NCI-H2196 (cell line): ENCODE measurements around the gene RPS6KA4.

ENCODE experiments used
- DNase-seq: peaks from one replicate; lab custom pipeline; 2025; ENCODE audit not compliant: unreplicated experiment; lab: John Stamatoyannopoulos, UW

The RPS6KA4 gene

DNA sequence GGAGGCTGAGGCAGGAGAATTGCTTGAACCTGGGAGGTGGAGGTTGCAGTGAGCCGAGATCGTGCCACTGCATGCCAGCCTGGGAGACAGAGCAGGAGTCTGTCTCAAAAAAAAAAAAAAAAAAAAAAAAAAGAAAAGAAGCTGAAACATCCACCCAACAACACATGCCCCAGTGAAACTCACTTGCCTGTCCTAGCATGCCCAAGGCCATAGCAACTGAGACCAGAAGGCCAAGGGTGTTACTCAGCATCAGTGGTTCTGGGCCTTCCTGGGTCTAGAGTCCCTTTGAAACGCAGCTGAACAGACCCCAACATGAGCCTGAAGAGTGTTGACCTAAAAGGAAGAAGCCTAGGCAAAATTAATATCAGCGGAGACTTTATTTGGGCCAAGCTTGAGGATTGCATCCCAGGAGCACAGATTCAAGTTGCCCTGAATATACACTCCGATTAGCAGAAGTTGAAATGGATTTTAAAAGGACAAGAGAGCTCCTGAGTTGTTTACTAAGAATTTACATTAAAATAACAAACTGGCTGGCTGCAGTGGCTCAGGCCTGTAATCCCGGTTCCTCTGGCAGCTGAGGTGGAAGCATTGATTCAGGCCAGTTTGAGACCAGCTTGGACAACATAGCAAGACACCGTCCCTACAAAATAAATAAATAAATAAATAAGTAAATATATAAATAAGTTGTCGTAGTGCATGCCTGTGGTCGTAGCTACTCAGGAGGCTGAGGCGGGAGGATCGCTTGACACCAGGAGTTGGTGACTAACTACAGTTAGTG lies 34.1 kb upstream of the RPS6KA4 start:
- no peak for DNase-seq

DNA sequence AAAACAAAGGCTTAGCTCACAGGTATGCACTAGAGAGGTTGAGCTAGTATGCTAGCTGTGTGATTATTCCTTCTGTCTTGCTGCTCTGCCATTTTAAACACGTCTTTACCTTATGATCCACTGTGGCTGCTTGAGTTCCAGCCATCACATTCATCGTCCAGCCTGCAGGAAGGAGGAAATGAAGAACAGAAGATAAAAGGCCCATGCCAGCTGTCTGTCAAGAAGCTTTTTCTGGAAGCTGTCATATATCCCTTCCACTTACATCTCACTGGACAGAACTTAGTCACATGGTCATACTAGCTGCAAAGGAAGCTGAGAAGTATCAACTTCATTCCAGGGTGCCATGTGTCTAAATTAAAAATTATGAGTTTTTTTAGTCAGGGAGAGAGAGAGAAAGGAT lies 31.6 kb upstream of the RPS6KA4 start:
- DNase-seq = no peak

DNA sequence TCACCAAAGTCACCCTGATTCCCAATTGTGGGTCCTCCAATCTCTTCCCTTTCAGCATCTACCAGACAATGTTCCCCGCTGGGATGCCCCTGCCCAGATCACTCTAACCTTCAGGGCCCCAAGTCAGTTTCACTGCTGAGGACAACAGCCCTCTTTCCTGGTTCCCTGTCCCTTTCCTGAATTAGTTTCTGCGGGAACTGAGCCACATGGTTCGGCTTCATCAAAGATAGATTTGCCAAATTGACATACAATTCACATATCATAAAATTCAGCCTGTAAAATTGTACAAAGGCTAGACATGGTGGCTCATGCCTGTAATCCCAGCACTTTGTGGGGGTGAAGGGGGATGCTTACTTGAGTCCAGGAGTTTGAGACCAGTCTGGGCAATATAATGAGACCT lies 31.0 kb upstream of the RPS6KA4 start:
- DNase-seq = no peak

DNA sequence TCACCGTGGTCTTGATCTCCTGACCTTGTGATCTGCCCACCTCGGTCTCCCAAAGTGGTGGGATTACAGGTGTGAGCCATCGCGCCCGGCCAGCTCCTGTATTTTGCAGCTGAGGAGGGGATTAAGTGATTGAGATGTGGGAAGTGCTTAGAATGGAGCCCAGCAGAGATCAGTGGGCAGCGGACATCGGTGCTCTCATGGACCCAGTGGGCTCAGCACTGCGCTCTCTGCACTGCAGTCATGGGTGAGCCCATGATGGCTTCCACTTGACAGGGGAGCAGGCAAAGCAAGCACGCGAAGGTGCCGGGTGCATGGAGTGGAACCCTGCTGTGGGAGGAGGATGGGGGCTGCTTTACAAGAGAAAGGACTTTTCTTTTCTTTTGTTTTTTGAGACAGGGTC lies 28.1 kb upstream of the RPS6KA4 start:
- no peak for DNase-seq

DNA sequence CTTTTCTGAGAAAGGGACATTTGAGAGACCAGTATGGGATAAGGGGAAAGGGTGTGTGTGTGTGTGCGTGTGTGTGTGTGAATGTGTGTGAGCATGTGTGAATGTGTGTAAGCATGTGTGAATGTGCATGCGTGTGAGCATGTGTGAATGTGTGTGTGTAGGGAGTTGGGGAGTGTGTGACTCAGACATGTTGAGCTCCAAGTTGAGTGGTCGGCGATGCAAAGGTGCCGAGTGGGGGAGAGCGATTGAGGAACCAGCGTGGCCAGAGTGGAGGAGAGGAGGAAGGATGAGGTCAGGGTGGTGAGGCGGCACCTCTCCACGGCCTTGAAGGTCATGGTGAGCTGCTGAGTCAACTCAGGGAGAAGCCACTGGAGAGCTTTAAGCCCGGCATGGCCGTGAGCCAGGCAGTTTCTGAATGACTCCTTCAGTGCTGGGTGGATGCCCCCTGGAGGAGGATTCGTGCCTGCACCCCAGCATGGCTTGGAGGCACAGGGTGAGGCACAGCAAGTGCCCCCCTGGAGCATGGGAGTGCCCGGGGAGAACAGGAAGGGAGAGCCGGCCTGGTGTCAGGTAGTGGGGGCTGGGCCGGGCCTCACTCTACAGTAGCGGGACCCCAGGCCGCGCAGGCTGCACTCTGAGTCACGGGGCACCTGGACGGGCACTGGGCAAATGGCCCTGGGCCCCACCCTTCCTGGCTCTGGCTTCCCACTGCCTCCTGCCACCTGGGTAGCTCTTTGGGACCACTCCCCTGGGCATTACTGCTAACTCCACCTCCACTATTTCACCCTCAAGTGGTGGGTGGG lies 27.2 kb upstream of the RPS6KA4 start:
- peak; percentile 88 for DNase-seq

DNA sequence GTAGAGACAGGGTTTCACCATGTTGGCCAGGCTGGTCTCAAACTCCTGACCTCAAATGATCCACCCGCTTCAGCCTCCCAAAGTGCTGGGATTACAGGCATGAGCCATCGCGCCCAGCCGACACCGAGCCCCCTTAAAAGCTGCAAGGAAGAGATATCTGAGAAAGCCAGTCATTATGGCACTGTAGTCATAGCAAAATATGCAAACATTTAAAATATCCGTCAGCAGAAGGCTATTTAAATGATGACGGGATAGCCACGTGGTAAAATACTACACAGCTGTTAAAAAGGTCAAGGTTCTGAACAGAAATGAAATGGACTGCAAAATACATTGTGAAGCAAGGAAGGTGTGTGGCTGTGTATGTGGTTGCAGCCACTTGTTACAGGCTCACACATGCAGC lies 25.4 kb upstream of the RPS6KA4 start:
- DNase-seq = no peak

DNA sequence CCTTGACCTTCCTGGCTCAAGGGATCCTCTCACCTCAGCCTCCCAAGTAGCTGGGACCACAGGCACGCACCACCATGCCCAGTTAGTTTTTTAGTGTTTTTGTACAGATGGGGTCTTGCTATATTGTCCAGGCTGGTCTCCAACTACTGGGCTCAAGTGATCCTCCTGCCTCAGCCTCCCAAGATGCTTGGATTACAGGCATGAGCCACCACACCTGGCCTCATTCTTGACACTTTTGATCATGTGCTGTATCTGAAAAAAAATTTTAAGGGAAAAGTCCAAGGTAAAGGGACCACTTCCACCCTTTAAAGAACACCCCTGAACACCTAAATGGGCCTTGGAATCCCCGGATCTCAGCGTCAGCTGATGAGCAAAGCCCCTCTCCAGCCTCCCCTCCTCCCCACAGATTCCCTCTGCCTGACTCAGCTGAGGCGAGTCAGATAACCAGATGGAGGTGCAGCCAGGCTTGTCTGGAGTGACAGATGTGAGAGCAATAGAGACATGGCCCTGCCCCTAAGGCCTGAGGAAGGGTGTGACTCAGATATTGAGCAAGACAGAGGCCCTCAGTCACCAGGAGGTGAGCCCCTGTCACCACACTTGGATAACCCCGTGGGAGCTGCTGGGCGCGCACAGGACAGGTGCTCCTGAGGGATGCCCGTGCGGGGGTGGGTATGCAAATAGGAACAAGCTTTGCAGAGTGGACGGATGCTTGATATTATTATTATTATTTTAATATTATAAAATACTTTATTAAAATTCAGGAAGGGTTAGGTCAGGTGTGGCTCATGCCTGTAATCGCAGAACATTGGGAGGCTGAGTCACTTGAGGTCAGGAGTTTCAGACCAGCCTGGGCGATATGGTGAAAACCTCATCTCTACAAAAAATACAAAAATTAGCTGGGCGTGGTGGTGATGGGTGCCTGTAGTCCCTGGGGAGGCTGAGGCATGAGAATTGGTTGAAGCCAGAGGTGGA lies 23.9 kb upstream of the RPS6KA4 start:
- peak; percentile 82 for DNase-seq

DNA sequence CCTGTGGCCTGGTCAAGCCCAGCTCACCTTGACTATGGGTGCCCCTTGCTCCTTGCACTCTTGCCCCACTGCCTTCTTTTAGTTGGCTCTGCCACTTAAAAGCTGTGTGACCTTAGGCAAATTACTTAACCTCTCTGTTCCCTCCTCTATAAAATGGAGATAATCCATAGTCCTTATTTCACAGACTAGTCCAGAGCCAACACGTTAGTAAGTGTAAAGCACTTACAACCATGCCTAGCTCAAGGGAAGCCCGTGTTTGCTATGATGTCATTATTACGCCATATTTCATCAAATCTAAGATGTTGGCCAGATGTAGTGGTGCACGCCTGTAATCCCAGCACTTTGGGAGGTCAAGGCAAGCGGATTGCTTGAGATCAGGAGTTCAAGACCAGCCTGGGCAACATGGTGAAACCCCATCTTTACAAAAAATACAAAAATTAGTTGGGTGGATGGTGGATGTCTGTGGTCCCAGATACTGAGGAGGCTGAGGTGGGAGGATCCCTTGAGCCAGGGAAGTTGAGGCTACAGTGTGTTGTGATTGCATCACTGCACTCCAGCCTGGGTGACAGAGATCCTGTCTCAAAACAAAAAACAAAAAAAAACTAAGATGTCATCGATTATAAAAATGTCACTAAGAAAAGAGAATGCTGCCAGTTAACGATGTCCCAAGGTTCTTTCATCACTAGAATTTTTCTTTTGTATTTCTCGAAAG lies 21.3 kb upstream of the RPS6KA4 start:
- no peak for DNase-seq

DNA sequence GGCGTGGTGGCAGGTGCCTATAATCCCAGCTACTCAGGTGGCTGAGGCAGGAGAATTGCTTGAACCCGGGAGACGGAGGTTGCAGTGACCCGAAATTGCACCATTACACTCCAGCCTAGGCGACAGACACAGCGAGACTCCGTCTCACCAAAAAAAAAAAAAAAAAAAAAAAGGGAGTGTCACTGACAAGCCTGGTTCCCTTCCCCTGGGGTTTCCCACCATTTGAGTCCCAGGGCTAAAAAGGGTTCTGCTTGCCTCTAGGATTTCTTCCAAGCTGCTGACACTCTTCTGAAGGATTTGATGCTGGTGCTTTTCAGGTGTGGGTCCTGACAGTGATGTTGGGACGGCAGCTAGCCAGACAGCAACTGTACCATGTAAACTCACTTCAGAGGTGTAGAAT lies 20.2 kb upstream of the RPS6KA4 start:
- DNase-seq = no peak

DNA sequence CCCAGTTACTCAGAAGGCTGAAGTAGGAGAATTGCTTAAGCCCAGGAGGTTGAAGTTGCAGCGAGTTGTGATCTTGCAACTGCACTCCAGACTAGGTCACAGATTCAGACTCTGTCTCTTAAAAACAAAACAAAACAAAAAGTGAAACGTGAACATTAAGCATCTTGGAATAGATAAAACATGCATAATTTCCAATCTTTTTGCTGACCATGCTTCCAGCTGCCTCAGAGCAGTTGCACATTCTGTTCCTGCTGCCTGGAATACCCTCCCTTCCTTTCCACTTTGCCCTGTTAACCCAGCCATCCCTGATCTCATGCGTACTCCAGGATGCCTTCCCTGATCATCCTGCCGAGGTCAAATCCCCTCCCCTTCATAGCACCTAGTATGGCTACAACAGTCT lies 19.7 kb upstream of the RPS6KA4 start:
- DNase-seq = no peak

DNA sequence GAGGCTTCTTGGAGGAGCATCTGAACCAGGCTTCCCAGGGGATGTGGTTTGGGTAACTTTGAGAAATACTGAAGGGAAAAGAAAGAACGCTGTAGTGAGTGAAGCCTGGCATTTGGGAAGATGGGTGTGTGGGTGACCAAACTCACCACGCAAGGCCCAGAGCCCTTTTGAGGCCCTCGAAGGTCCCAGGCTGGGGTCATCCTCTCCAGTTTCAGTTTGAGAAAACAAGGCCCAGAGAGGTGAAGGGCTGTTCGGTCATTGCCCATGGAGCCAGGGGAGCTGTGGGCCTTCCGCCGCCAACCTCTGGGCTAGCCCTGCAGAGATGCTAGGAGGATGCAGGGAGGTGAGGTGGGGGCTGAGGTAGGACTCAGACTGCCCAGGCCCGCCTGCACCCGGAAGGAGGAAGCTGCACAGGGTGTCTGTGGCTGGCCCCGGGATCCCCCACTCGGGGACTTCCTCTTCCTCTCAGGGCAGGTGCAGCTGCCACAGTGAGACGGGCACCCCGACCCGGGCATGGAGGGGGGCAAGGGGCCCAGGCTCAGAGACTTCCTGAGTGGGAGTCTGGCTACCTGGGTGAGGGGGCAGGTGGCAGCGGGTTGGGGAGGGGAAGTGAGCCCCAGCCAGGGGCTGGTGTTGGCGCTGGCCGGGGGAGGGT lies 19.1 kb upstream of the RPS6KA4 start, which contains the start of gene CCDC88B:
Gene CCDC88B, plus strand, starts transcription at position 451 of the 655 bp plus-strand sequence. Its CDS starts 63 bp downstream, at position 514.
- no peak for DNase-seq

DNA sequence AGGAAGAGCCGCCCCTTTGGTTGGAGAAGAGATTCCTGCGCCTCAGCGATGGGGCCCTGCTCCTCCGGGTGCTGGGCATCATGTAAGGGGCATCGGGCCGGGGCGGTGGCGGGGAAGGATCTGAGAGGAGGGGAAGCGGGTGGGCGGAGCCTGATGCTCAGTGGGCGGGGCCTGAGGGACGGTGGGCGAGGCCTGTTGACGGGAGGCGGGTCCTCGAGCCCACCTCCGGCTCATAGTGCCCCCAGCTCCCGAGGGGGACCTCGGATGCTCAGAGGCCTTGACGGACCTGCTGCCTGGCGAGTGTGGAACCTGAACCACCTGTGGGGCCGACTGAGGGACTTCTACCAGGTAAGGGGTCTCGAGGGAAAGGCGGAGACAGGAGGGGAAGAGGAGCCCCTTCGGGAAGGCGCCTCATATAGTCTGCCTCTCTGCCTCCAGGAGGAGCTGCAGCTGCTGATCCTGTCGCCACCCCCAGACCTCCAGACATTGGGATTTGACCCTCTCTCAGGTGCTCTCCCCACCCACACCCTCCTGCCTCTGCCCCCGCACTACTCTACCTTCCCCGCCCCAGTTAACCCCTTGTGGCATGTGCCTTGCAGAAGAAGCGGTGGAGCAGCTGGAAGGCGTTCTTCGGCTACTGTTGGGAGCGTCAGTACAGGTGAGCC lies 18.2 kb upstream of the RPS6KA4 start:
- no peak for DNase-seq

DNA sequence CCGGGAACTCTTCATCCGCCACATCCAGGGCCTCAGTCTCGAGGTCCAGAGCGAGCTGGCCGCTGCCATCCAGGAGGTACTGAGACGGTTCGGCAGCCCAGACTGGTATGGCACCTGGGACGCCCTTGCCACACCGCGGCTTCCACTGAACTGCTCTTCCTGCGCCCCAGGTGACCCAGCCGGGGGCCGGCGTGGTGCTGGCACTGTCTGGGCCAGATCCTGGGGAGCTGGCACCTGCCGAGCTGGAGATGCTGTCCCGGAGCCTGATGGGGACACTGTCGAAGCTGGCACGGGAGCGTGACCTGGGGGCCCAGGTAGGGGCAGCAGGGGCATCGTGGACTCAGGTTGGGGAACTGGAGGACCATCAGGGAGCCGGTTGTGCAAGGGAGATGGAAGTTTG lies 17.5 kb upstream of the RPS6KA4 start:
- no peak for DNase-seq

DNA sequence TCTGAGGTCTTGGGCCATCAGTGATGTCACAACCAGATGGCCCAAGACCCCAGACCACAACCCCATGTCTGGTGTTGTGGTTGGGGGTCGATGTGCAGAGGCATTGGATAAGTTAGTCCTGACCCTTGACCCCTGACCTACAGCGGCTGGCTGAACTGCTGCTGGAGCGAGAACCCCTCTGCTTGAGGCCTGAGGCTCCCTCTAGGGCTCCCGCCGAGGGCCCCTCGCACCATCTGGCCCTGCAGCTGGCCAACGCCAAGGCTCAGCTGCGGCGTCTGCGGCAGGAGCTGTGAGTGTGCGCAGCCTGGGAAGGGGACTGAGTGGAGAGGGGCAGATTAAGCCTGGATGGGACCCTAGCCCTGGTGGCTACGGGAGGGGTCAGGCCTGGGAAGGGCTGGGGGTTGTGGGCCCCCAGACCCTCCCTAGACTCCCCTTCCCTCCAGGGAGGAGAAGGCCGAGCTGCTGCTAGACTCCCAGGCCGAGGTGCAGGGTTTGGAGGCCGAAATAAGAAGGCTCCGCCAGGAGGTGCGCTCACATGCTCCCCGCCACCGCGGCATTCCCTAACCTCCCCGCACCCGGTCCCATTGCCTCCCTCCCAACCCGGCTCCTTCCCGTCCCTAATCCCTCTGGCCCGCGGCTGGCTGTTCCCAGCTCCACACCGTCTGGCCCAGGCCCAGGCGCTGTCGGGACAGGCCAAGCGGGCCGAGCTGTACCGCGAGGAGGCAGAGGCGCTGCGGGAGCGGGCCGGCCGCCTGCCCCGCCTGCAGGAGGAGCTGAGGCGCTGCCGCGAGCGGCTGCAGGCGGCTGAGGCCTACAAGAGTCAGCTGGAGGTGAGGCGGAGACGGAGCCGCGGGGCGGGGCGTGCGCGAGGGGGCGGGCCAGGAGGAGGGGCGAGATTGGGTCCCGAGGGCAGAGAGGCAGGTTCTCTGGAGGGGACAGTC lies 16.8 kb upstream of the RPS6KA4 start:
- peak; percentile 87 for DNase-seq

DNA sequence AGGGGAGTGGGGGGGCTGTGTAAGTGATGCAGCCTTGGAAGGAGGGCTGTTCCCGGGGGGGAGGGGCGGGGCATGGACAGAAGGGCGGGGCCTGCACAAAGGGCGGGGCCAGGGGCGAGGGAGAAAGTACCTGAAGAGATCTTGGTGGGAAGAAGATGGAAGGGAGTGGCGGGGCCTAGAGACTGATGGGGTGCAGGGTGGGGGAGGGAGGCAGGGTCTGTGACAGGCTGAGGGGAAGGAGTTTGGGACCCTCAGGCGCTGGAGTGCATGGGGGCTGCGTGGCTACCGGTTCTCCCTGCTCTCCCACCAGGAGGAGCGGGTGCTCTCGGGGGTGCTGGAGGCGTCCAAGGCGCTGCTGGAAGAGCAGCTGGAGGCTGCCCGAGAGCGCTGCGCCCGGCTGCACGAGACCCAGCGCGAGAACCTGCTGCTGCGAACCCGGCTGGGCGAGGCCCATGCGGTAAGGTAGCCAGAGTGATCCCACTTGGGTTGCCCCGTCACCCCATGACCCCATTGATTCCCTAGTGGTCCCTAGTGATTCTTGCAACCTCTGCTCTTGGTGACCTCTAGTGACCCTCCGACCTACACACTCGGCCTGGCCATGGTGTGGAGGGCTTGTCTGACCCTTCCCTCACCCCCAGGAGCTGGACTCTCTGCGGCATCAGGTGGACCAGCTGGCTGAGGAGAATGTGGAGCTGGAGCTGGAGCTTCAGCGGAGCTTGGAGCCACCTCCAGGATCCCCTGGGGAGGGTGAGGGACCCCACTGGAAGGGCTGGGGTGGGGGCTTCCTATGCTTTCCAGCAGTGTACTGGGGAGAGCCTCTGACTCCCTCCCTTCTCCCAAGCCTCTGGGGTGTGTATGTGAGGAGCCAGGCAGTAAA lies 15.9 kb upstream of the RPS6KA4 start:
- no peak for DNase-seq

DNA sequence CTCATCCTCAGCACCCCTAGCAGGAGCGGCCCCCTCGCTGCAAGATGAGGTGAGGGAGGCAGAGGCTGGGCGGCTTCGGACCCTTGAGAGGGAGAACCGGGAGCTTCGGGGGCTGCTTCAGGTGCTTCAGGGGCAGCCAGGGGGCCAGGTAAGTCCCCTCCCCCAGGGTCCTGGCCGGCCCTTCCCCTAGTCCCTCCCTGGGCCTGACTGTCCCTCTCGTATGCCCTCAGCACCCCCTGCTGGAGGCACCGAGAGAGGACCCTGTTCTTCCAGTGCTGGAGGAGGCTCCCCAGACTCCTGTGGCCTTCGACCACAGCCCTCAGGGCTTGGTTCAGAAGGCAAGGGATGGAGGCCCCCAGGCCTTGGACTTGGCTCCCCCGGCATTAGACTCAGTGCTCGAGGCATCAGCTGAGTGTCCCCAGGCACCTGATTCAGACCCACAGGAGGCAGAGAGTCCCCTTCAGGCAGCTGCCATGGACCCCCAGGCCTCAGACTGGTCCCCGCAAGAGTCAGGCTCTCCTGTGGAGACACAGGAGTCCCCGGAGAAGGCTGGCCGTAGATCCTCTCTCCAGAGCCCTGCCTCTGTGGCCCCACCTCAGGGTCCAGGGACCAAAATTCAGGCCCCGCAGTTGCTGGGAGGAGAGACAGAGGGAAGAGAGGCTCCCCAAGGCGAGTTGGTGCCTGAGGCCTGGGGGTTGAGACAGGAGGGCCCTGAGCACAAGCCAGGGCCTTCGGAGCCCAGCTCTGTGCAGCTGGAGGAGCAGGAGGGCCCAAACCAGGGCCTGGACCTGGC lies 15.0 kb upstream of the RPS6KA4 start:
- peak; percentile 29 for DNase-seq

DNA sequence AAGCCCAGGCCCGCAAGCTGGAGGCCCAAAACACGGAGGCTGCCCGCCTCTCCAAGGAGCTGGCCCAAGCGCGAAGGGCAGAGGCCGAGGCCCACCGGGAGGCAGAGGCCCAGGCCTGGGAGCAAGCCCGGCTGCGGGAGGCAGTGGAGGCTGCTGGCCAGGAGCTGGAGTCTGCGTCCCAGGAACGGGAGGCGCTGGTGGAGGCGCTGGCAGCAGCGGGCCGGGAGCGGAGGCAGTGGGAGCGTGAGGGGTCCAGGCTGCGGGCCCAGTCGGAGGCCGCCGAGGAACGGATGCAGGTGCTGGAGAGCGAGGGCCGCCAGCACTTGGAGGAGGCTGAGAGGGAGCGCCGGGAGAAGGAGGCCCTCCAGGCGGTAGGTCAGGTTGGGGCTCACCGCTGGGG lies 14.2 kb upstream of the RPS6KA4 start:
- DNase-seq = no peak
